Measurements from ENCODE around the gene PRPSAP1. TPM values are rescaled to one million over a fixed set of nuclear protein-coding genes. Genes with fewer than 3 reads are reported as not detected.

PRPSAP1 gene
- total RNA-seq, 1 donor from 2014 or later, result 69.7 TPM

GRCh38 chr17:76376318-76377133, 22.8 kb upstream of the PRPSAP1 start:
- H3K9me3 Mint-ChIP-seq (ENCODE audit: unreplicated experiment), result no peaks in the 10 kb centered on the region
- no peaks in the 10 kb centered on the region for H3K27me3 Mint-ChIP-seq (ENCODE audit: unreplicated experiment)
- H3K4me3 Mint-ChIP-seq (ENCODE audit: unreplicated experiment), result no peak overlapping the region
- no peak for DNase-seq (ENCODE audit: extremely low spot score, unreplicated experiment)
- peaks cover 5% of the 10 kb centered on the region for H3K36me3 Mint-ChIP-seq (ENCODE audit: unreplicated experiment)
- H3K4me1 Mint-ChIP-seq (ENCODE audit: unreplicated experiment), result peaks cover 29% of the 10 kb centered on the region
- H3K27ac Mint-ChIP-seq (ENCODE audit: unreplicated experiment), result no peak overlapping the region
- TF ChIP-seq, protein P1, sequence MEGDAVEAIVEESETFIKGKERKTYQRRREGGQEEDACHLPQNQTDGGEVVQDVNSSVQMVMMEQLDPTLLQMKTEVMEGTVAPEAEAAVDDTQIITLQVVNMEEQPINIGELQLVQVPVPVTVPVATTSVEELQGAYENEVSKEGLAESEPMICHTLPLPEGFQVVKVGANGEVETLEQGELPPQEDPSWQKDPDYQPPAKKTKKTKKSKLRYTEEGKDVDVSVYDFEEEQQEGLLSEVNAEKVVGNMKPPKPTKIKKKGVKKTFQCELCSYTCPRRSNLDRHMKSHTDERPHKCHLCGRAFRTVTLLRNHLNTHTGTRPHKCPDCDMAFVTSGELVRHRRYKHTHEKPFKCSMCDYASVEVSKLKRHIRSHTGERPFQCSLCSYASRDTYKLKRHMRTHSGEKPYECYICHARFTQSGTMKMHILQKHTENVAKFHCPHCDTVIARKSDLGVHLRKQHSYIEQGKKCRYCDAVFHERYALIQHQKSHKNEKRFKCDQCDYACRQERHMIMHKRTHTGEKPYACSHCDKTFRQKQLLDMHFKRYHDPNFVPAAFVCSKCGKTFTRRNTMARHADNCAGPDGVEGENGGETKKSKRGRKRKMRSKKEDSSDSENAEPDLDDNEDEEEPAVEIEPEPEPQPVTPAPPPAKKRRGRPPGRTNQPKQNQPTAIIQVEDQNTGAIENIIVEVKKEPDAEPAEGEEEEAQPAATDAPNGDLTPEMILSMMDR (IDR thresholded peaks at IDR 0.05), result no peak

DNA sequence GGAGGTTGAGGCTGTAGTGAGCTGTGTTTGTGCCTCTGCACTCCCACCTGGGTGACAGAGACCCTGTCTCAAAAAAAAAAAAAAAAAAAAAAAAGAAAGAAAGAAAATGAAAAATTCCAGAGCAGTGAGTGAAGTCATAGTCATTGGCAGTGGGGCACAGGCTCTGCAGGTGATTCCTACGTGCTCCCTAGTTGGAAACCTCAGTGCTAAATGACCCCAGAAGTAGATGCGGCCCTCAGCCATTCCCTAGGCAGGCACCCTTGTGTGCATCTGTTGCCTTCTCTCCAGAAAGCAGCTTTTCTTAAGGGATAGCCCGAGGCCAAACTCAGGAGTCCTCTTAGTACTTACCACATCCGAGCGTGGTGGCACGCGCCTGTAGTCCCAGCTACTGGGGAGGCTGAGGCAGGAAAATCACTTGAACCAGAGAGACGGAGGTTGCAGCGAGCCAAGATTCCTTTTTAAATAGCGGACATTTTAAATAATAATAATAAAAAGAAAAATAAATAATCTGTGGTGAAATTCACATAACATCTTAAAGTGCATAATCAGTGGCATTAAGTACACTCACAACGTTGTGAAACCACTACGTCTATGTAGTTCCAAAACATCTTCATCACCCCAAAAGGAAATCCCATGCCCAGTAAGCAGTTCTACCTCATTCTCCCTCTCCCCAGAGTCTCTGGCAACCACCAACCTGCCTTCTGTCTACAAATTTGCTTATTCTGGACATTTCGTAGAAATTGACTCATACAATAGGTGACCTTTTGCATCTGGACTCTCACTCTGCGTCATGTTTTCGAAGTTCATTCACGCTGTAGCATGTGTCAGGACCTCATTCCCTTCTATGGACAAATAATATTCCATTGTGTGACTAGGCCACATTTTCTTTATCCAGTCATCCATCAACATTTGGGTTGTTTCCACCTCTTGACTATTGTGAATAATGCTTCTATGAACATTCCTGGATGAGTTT, 18.2 kb upstream of the PRPSAP1 start:
- H3K9me3 Mint-ChIP-seq (ENCODE audit: unreplicated experiment), result no peaks in the 10 kb centered on the region
- H3K4me3 Mint-ChIP-seq (ENCODE audit: unreplicated experiment), result no peak overlapping the region
- peaks cover 55% of the 10 kb centered on the region for H3K4me1 Mint-ChIP-seq (ENCODE audit: unreplicated experiment)
- no peaks in the 10 kb centered on the region for H3K36me3 Mint-ChIP-seq (ENCODE audit: unreplicated experiment)
- H3K27ac Mint-ChIP-seq (ENCODE audit: unreplicated experiment), result peak overlapping the region; percentile 62
- DNase-seq (ENCODE audit: extremely low spot score, unreplicated experiment), result no peak
- TF ChIP-seq, protein P1 (IDR thresholded peaks at IDR 0.05), result no peak
- H3K27me3 Mint-ChIP-seq (ENCODE audit: unreplicated experiment), result no peaks in the 10 kb centered on the region

DNA sequence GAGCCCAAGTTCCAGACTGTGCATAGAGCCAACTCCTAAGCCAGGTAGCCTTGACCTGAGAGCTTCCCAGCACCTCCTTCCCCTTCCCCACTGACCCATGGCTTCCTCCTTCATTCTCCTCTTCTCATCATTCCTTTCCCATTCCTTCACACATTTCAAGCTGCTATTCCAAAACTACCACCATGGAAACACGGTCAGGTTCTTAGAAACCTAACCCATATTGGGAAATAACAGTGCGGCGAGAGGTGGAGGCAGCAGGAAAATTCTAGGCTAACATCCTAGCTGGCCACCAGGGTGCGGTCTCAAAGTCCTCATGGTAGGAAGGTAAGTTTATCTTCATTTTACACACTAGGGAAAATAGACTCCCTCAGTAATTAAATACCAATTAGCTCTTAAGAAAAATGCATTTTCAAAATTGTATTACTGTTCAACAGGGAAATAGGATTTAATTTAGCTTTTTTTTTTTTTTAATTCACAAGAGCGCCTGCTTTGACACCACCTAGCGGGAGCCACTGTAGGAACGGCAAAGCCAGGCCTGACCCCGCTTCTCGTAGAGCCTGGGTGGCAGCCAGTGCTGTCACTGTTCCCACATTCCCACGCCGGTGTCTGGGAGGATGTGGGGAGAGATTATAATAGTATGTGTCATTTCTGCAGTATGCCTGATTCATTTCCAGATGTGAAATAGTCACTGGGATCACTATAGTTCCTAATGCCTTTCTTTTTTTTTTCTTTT, 16.7 kb upstream of the PRPSAP1 start:
- peak overlapping the region; percentile 80 for H3K27ac Mint-ChIP-seq (ENCODE audit: unreplicated experiment)
- no peaks in the 10 kb centered on the region for H3K9me3 Mint-ChIP-seq (ENCODE audit: unreplicated experiment)
- H3K4me3 Mint-ChIP-seq (ENCODE audit: unreplicated experiment), result no peak overlapping the region
- H3K36me3 Mint-ChIP-seq (ENCODE audit: unreplicated experiment), result no peaks in the 10 kb centered on the region
- DNase-seq (ENCODE audit: extremely low spot score, unreplicated experiment), result no peak
- peaks cover 42% of the 10 kb centered on the region for H3K4me1 Mint-ChIP-seq (ENCODE audit: unreplicated experiment)
- H3K27me3 Mint-ChIP-seq (ENCODE audit: unreplicated experiment), result no peaks in the 10 kb centered on the region
- TF ChIP-seq, protein P1 (IDR thresholded peaks at IDR 0.05), result peak; percentile 45

GRCh38 chr17:76369804-76370203, 16.1 kb upstream of the PRPSAP1 start:
- DNase-seq (ENCODE audit: extremely low spot score, unreplicated experiment), result no peak
- Mint-ChIP-seq H3K27me3 (ENCODE audit: unreplicated experiment) (no peaks in the 10 kb centered on the region), H3K4me3 (ENCODE audit: unreplicated experiment) (peak overlapping the region; percentile 26), H3K4me1 (ENCODE audit: unreplicated experiment) (peaks cover 40% of the 10 kb centered on the region), H3K27ac (ENCODE audit: unreplicated experiment) (peak overlapping the region; percentile 80), H3K9me3 (ENCODE audit: unreplicated experiment) (no peaks in the 10 kb centered on the region), H3K36me3 (ENCODE audit: unreplicated experiment) (no peaks in the 10 kb centered on the region)
- TF ChIP-seq, protein P1 (IDR thresholded peaks at IDR 0.05), result no peak
